AG04449 (cell line): ENCODE measurements around the gene CRIM1.
A peak's percentile ranks its signal among the peaks of the same experiment; 100 is the strongest.

ENCODE experiments used
- CTCF ChIA-PET: fragments of 350-600 bp; formaldehyde crosslinking; extraction: SDS; loops from one replicate; lab custom pipeline; 2021; ENCODE audit warnings: antibody characterized with exemption; lab: Yijun Ruan, JAX
- POLR2A ChIA-PET: fragments of 400-600, 350-600 bp; formaldehyde crosslinking; extraction: SDS; loops from one replicate; lab custom pipeline; 2020; ENCODE audit warnings: antibody characterized with exemption, inconsistent platforms; lab: Yijun Ruan, JAX
- DNase-seq: peaks from one replicate; pipeline ENCODE4 v3.0.0-alpha.2; 2010; ENCODE audit warnings: low read depth, low spot score
- H3K4me3 ChIP-seq: 2 replicates; pipeline ENCODE4 v1.5.1; 2011; ENCODE audit warnings: low read depth, mild to moderate bottlenecking, control low read depth, low read length
- CTCF ChIP-seq: IDR thresholded peaks from one replicate; pipeline ENCODE4 v1.5.1; 2011; ENCODE audit warnings: mild to moderate bottlenecking, moderate library complexity, low read length, control low read depth, inconsistent platforms; ENCODE audit not compliant: insufficient read depth; ENCODE audit errors: missing control alignments

CRIM1 gene

GRCh38 chr2:36480636-36481035, 125.1 kb downstream of the CRIM1 start:
- CTCF ChIA-PET: interaction anchor here (2.1 kb wide), 1 partner anchor 21 kb away, joined by 6 read pairs; no protein-coding TSS in a partner anchor
- H3K4me3 ChIP-seq: no peak overlapping the region
- POLR2A ChIA-PET: interaction anchor here (0.8 kb wide), 1 partner anchor 108 kb away, joined by 3 read pairs; no protein-coding TSS in a partner anchor
- no peak for DNase-seq
- TF ChIP-seq CTCF: no peak

- no peak for TF ChIP-seq CTCF
- no peak for DNase-seq
- POLR2A ChIA-PET: no interaction called here
- H3K4me3 ChIP-seq: no peak overlapping the region
- CTCF ChIA-PET: no interaction called here
Measured at GRCh38 chr2:36481709-36482108, 126.1 kb downstream of the CRIM1 start.

- TF ChIP-seq CTCF: no peak
- ChIA-PET POLR2A (no interaction called here), CTCF (no interaction called here)
- H3K4me3 ChIP-seq: no peak overlapping the region
- peak; percentile 61 for DNase-seq
Measured at GRCh38 chr2:36482576-36483214, 127.1 kb downstream of the CRIM1 start.

GRCh38 chr2:36483290-36483689, 127.7 kb downstream of the CRIM1 start:
- no peak for DNase-seq
- CTCF ChIA-PET: no interaction called here
- no peak for TF ChIP-seq CTCF
- POLR2A ChIA-PET: no interaction called here
- H3K4me3 ChIP-seq: no peak overlapping the region

- POLR2A ChIA-PET: interaction anchor here (0.5 to 2.3 kb wide), 3 partner anchors 10 to 129 kb away, joined by 3 to 11 read pairs (median 6); partner anchors contain the start of gene CRIM1
- DNase-seq: no peak
- no peak overlapping the region for H3K4me3 ChIP-seq
- CTCF ChIA-PET: interaction anchor here (0.8 to 1.4 kb wide), 3 partner anchors 9 to 180 kb away, joined by 3 to 4 read pairs (median 4); no protein-coding TSS in a partner anchor
- TF ChIP-seq CTCF: no peak
Measured at GRCh38 chr2:36484454-36484853, 128.9 kb downstream of the CRIM1 start.

GRCh38 chr2:36485521-36485920, 129.9 kb downstream of the CRIM1 start:
- CTCF ChIA-PET: interaction anchor here (1.0 to 1.4 kb wide), 2 partner anchors 35 to 179 kb away, joined by 3 to 4 read pairs; no protein-coding TSS in a partner anchor
- POLR2A ChIA-PET: interaction anchor here (0.7 to 2.3 kb wide), 4 partner anchors 17 to 130 kb away, joined by 4 to 11 read pairs (median 6); partner anchors contain the start of gene CRIM1
- no peak for TF ChIP-seq CTCF
- no peak overlapping the region for H3K4me3 ChIP-seq
- peak; percentile 94 for DNase-seq
